WTC11 (cell line): ENCODE measurements around the gene DFFB.

Experiments used
- CTCF ChIP-seq: fragments of 200-600 bp; IDR thresholded peaks from 2 replicates; pipeline ENCODE4 v1.8.0; 2022; ENCODE audit warnings: antibody characterized with exemption
- FOXK1 ChIP-seq: sonication (generic); formaldehyde crosslinking; IDR thresholded peaks from 2 replicates; pipeline ENCODE4 v1.8.0; 2022; ENCODE audit warnings: mild to moderate bottlenecking, moderate library complexity, missing genetic modification reagents
- HMGXB4 ChIP-seq: sonication (generic); formaldehyde crosslinking; IDR thresholded peaks from 2 replicates; pipeline ENCODE4 v1.8.1; 2023; ENCODE audit warnings: mild to moderate bottlenecking, moderate library complexity, missing genetic modification reagents
- JUN ChIP-seq: sonication (generic); formaldehyde crosslinking; IDR thresholded peaks from 2 replicates; pipeline ENCODE4 v1.8.0; 2023; ENCODE audit warnings: mild to moderate bottlenecking, missing genetic modification reagents
- MAX ChIP-seq: sonication (generic); formaldehyde crosslinking; IDR thresholded peaks from 2 replicates; pipeline ENCODE4 v1.8.0; 2022; ENCODE audit warnings: mild to moderate bottlenecking, missing genetic modification reagents
- TEAD4 ChIP-seq: sonication (generic); formaldehyde crosslinking; IDR thresholded peaks from 2 replicates; pipeline ENCODE4 v1.8.0; 2022; ENCODE audit warnings: mild to moderate bottlenecking, missing genetic modification reagents
- ZNF423 ChIP-seq: fragments of 250-450 bp; sonication (Bioruptor Pico); IDR thresholded peaks from 2 replicates; pipeline ENCODE4 v2.1.2; 2022; ENCODE audit warnings: mild to moderate bottlenecking, moderate library complexity
- ZNF671 ChIP-seq: fragments of 250-450 bp; sonication (Bioruptor Pico); IDR thresholded peaks from 2 replicates; pipeline ENCODE4 v1.8.0; 2021; ENCODE audit warnings: mild to moderate bottlenecking
- ZSCAN18 ChIP-seq: fragments of 250-450 bp; sonication (Bioruptor Pico); IDR thresholded peaks from 2 replicates; pipeline ENCODE4 v2.1.2; 2022; ENCODE audit warnings: mild to moderate bottlenecking, moderate library complexity

- no peak for TF ChIP-seq CTCF
- TF ChIP-seq ZSCAN18 = no peak
- TF ChIP-seq ZNF423 (CRISPR knock-in tag) = no peak
- no peak for TF ChIP-seq FOXK1 (CRISPR knock-in tag)
- no peak for TF ChIP-seq JUN (CRISPR knock-in tag)
- TF ChIP-seq MAX (CRISPR knock-in tag) = no peak
- no peak for TF ChIP-seq TEAD4 (CRISPR knock-in tag)
- TF ChIP-seq HMGXB4 (CRISPR knock-in tag) = no peak
- TF ChIP-seq ZNF671 = no peak
Observed at GRCh38 chr1:3888301-3888700, 31.0 kb downstream of the DFFB start.
